Measurements from ENCODE around the gene MAP3K5.

DNA sequence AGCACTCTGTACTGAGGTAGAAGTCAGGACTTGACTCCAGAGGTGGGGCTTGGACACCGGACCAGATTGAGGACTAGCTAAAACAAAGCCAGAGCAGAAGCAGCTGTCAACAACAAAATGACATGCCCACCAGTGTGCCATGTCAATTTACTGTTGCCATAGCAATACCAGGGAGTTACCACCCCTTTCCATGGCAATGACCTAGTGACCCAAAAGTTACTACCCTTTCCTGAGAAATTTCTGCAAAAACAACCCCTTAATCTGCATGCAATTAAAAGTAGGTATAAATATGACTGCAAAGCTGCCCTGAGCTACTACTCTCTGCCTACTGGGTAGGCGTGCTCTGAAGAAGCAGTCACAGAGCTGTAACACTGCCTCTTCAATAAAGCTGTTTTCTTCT, 21.0 kb downstream of the MAP3K5 start:
- TF ChIP-seq, protein P1, sequence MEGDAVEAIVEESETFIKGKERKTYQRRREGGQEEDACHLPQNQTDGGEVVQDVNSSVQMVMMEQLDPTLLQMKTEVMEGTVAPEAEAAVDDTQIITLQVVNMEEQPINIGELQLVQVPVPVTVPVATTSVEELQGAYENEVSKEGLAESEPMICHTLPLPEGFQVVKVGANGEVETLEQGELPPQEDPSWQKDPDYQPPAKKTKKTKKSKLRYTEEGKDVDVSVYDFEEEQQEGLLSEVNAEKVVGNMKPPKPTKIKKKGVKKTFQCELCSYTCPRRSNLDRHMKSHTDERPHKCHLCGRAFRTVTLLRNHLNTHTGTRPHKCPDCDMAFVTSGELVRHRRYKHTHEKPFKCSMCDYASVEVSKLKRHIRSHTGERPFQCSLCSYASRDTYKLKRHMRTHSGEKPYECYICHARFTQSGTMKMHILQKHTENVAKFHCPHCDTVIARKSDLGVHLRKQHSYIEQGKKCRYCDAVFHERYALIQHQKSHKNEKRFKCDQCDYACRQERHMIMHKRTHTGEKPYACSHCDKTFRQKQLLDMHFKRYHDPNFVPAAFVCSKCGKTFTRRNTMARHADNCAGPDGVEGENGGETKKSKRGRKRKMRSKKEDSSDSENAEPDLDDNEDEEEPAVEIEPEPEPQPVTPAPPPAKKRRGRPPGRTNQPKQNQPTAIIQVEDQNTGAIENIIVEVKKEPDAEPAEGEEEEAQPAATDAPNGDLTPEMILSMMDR (IDR thresholded peaks at IDR 0.05) = no peak
- TF ChIP-seq POLR2AphosphoS5 (IDR thresholded peaks at IDR 0.05) = no peak
- no peak for TF ChIP-seq EP300 (IDR thresholded peaks at IDR 0.05; ENCODE audit: low read depth)
- no peak for TF ChIP-seq POLR2A (IDR thresholded peaks at IDR 0.05)
